ENCODE measurements around the gene NXN. TPM values are rescaled to one million over a fixed set of nuclear protein-coding genes. Genes with fewer than 3 reads are reported as not detected.

Gene NXN
- polyA plus RNA-seq, 1 experiment: 118 TPM

GRCh38 chr17:992933-993332 is 13.4 kb upstream of the NXN start:
- TF ChIP-seq CTCF (IDR thresholded peaks at IDR 0.05; ENCODE audit: low read depth, low read length): no peak
- Histone ChIP-seq H3K27me3 (ENCODE audit: control insufficient read depth, insufficient read depth, low read length) (no peaks in the 10 kb centered on the region), H3K9me3 (ENCODE audit: control insufficient read depth, insufficient read depth, low read length) (peaks cover 4% of the 10 kb centered on the region; the same call in 1 of the 2 replicates), H3K27ac (ENCODE audit: low read depth, low read length) (no peak overlapping the region), H3K4me3 (ENCODE audit: low read depth, low read length) (no peak overlapping the region)
- ChIA-PET POLR2A (no interaction called here), CTCF (interaction anchor here (1.1 kb wide), 1 partner anchor 63 kb away, joined by 3 read pairs; no protein-coding TSS in a partner anchor)
- DNase-seq (ENCODE audit: low read depth, low spot score): no peak

GRCh38 chr17:988561-988960 is 9.0 kb upstream of the NXN start:
- no peak for TF ChIP-seq CTCF (IDR thresholded peaks at IDR 0.05; ENCODE audit: low read depth, low read length)
- ChIA-PET CTCF (interaction anchor here (0.7 to 0.9 kb wide), 3 partner anchors 11 to 68 kb away, joined by 3 to 9 read pairs (median 3); no protein-coding TSS in a partner anchor), POLR2A (interaction anchor here (0.6 kb wide), 1 partner anchor 201 kb away, joined by 7 read pairs; no protein-coding TSS in a partner anchor)
- DNase-seq (ENCODE audit: low read depth, low spot score): no peak
- Histone ChIP-seq H3K9me3 (ENCODE audit: control insufficient read depth, insufficient read depth, low read length) (no peaks in the 10 kb centered on the region), H3K4me3 (ENCODE audit: low read depth, low read length) (no peak overlapping the region), H3K27me3 (ENCODE audit: control insufficient read depth, insufficient read depth, low read length) (no peaks in the 10 kb centered on the region), H3K27ac (ENCODE audit: low read depth, low read length) (no peak overlapping the region)

- no peak overlapping the region for H3K4me3 ChIP-seq (ENCODE audit: low read depth, low read length)
- ChIA-PET POLR2A (no interaction called here), CTCF (interaction anchor here (0.9 kb wide), 1 partner anchor 69 kb away, joined by 3 read pairs; no protein-coding TSS in a partner anchor)
- TF ChIP-seq CTCF (IDR thresholded peaks at IDR 0.05; ENCODE audit: low read depth, low read length): no peak
- no peak for DNase-seq (ENCODE audit: low read depth, low spot score)
- H3K27me3 ChIP-seq (ENCODE audit: control insufficient read depth, insufficient read depth, low read length): no peaks in the 10 kb centered on the region
- H3K27ac ChIP-seq (ENCODE audit: low read depth, low read length): no peak overlapping the region
- no peaks in the 10 kb centered on the region for H3K9me3 ChIP-seq (ENCODE audit: control insufficient read depth, insufficient read depth, low read length)
Observed at GRCh38 chr17:987931-988330, 8.4 kb upstream of the NXN start.

- H3K4me3 ChIP-seq (ENCODE audit: low read depth, low read length): no peak overlapping the region
- DNase-seq (ENCODE audit: low read depth, low spot score): no peak
- H3K27me3 ChIP-seq (ENCODE audit: control insufficient read depth, insufficient read depth, low read length): no peaks in the 10 kb centered on the region
- CTCF ChIA-PET: no interaction called here
- POLR2A ChIA-PET: interaction anchor here (0.6 kb wide), 1 partner anchor 36 kb away, joined by 5 read pairs; no protein-coding TSS in a partner anchor
- no peaks in the 10 kb centered on the region for H3K9me3 ChIP-seq (ENCODE audit: control insufficient read depth, insufficient read depth, low read length)
- no peak overlapping the region for H3K27ac ChIP-seq (ENCODE audit: low read depth, low read length)
- TF ChIP-seq CTCF (IDR thresholded peaks at IDR 0.05; ENCODE audit: low read depth, low read length): no peak
Observed at GRCh38 chr17:986322-986929, 6.8 kb upstream of the NXN start.

GRCh38 chr17:983921-984320 is 4.3 kb upstream of the NXN start:
- Histone ChIP-seq H3K27ac (ENCODE audit: low read depth, low read length) (no peak overlapping the region), H3K27me3 (ENCODE audit: control insufficient read depth, insufficient read depth, low read length) (no peaks in the 10 kb centered on the region), H3K9me3 (ENCODE audit: control insufficient read depth, insufficient read depth, low read length) (peaks cover 5% of the 10 kb centered on the region; the same call in 1 of the 2 replicates), H3K4me3 (ENCODE audit: low read depth, low read length) (no peak overlapping the region)
- ChIA-PET POLR2A (no interaction called here), CTCF (no interaction called here)
- DNase-seq (ENCODE audit: low read depth, low spot score): no peak
- no peak for TF ChIP-seq CTCF (IDR thresholded peaks at IDR 0.05; ENCODE audit: low read depth, low read length)
